ENCODE data around the gene NOD1.

NOD1 gene

GRCh38 chr7:30468791-30469190, 9.8 kb downstream of the NOD1 start:
- DNase-seq, result no peak

GRCh38 chr7:30468041-30468440, 10.5 kb downstream of the NOD1 start:
- DNase-seq, result no peak

- no peak for DNase-seq
Observed at GRCh38 chr7:30467271-30467670, 11.3 kb downstream of the NOD1 start.

GRCh38 chr7:30466266-30466665, 12.3 kb downstream of the NOD1 start:
- no peak for DNase-seq

- no peak for DNase-seq
Observed at GRCh38 chr7:30465811-30466180, 12.8 kb downstream of the NOD1 start.

GRCh38 chr7:30465046-30465810, 13.4 kb downstream of the NOD1 start:
- DNase-seq, result no peak

GRCh38 chr7:30464231-30464671, 14.3 kb downstream of the NOD1 start:
- DNase-seq, result no peak

- no peak for DNase-seq
Observed at GRCh38 chr7:30463405-30464145, 15.0 kb downstream of the NOD1 start.

- DNase-seq, result no peak
Observed at GRCh38 chr7:30462179-30462578, 16.4 kb downstream of the NOD1 start.

- no peak for DNase-seq
Observed at GRCh38 chr7:30460246-30460633, 18.3 kb downstream of the NOD1 start.

- no peak for DNase-seq
Observed at GRCh38 chr7:30459591-30460245, 18.9 kb downstream of the NOD1 start.

GRCh38 chr7:30458311-30458710, 20.3 kb downstream of the NOD1 start:
- no peak for DNase-seq

- no peak for DNase-seq
Observed at GRCh38 chr7:30453921-30454320, 24.7 kb downstream of the NOD1 start.

- no peak for DNase-seq
Observed at GRCh38 chr7:30453016-30453415, 25.6 kb downstream of the NOD1 start.

GRCh38 chr7:30452280-30452930, 26.2 kb downstream of the NOD1 start:
- DNase-seq, result no peak

- no peak for DNase-seq
Observed at GRCh38 chr7:30451539-30452279, 26.9 kb downstream of the NOD1 start.

GRCh38 chr7:30450983-30451497, 27.5 kb downstream of the NOD1 start:
- no peak for DNase-seq

GRCh38 chr7:30450240-30450982, 28.2 kb downstream of the NOD1 start:
- DNase-seq, result no peak

GRCh38 chr7:30448461-30449189, 30.0 kb downstream of the NOD1 start:
- DNase-seq, result no peak

- no peak for DNase-seq
Observed at GRCh38 chr7:30447466-30447865, 31.1 kb downstream of the NOD1 start.

- no peak for DNase-seq
Observed at GRCh38 chr7:30446266-30446665, 32.3 kb downstream of the NOD1 start.

Measured in central memory CD4-positive, alpha-beta T cell (primary cell).